ENCODE measurements around the gene EPHB1. TPM values are rescaled to one million over a fixed set of nuclear protein-coding genes. Genes with fewer than 3 reads are reported as not detected.

EPHB1 gene
- total RNA-seq, 1 donor: 0.36 TPM

GRCh38 chr3:134883697-134884385 lies 88.8 kb downstream of the EPHB1 start:
- H3K27ac ChIP-seq (ENCODE audit: low read depth, low read length): no peak overlapping the region
- no peaks in the 10 kb centered on the region for H4K20me1 ChIP-seq (ENCODE audit: insufficient read depth, low read length)
- no peaks in the 10 kb centered on the region for H3K9me3 ChIP-seq (ENCODE audit: low read depth, low read length)
- no peak for DNase-seq (ENCODE audit: insufficient read length, low spot score, missing footprints)
- no peaks in the 10 kb centered on the region for H3K4me1 ChIP-seq (ENCODE audit: insufficient read depth, low read length)
- no peaks in the 10 kb centered on the region for H3K27me3 ChIP-seq (ENCODE audit: insufficient read depth, low read length)
- no peaks in the 10 kb centered on the region for H3K79me2 ChIP-seq (ENCODE audit: insufficient read depth, low read length)
- TF ChIP-seq CTCF (IDR thresholded peaks at IDR 0.05; ENCODE audit: extremely low read depth, low read depth, low read length): no peak
- H3K36me3 ChIP-seq (ENCODE audit: insufficient read depth, low read length): no peaks in the 10 kb centered on the region
- H3K4me2 ChIP-seq (ENCODE audit: insufficient read depth, low read length): no peak overlapping the region
- H3K4me3 ChIP-seq (ENCODE audit: insufficient read depth, low read length): no peak overlapping the region
- no peak overlapping the region for H2AFZ ChIP-seq (ENCODE audit: low read length)

DNA sequence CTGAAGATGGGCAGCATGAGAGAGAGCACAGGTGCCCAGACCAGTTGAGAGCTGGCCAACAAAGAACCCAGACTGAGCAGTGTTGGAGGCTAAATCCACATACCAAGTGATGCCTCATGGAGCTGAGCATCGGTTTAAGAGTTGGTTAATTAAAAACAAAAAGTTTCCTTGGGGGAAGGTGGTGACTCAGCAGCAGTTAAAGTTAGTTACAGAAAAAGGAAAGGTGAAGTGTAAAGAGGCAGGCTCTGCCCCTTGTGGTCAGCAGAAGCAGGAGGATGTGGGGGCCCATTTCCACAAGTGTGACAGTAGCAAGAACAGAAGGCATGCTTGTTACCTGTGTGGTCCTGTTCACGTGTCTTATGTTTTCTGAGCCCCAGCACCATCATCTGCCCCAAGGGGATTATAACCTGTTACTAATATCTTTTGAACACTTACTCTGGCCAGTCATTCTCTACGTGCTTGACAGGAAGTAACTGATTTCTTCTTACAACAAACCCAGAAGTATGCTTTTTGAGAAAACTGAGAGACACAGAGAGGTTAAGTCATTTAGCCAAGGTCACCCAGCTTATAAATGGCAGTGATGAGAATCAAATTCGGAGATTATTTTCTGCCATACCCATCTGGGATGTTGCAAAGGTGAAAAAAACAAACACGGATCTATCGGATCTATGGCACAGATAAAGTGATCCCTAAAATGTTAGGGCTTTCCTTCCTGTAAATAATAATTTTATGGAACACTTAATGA lies 91.0 kb downstream of the EPHB1 start:
- Histone ChIP-seq H3K4me2 (ENCODE audit: insufficient read depth, low read length) (no peak overlapping the region), H3K4me3 (ENCODE audit: insufficient read depth, low read length) (no peak overlapping the region), H3K36me3 (ENCODE audit: insufficient read depth, low read length) (no peaks in the 10 kb centered on the region), H3K4me1 (ENCODE audit: insufficient read depth, low read length) (no peaks in the 10 kb centered on the region), H3K9me3 (ENCODE audit: low read depth, low read length) (no peaks in the 10 kb centered on the region), H2AFZ (ENCODE audit: low read length) (no peak overlapping the region), H3K27me3 (ENCODE audit: insufficient read depth, low read length) (no peaks in the 10 kb centered on the region), H3K79me2 (ENCODE audit: insufficient read depth, low read length) (no peaks in the 10 kb centered on the region), H3K27ac (ENCODE audit: low read depth, low read length) (no peak overlapping the region), H4K20me1 (ENCODE audit: insufficient read depth, low read length) (no peaks in the 10 kb centered on the region)
- TF ChIP-seq CTCF (IDR thresholded peaks at IDR 0.05; ENCODE audit: extremely low read depth, low read depth, low read length): peak; percentile 21
- DNase-seq (ENCODE audit: insufficient read length, low spot score, missing footprints): no peak

GRCh38 chr3:134886991-134887390 lies 91.9 kb downstream of the EPHB1 start:
- TF ChIP-seq CTCF (IDR thresholded peaks at IDR 0.05; ENCODE audit: extremely low read depth, low read depth, low read length): no peak
- H3K27ac ChIP-seq (ENCODE audit: low read depth, low read length): no peak overlapping the region
- no peaks in the 10 kb centered on the region for H3K9me3 ChIP-seq (ENCODE audit: low read depth, low read length)
- H4K20me1 ChIP-seq (ENCODE audit: insufficient read depth, low read length): no peaks in the 10 kb centered on the region
- no peak overlapping the region for H2AFZ ChIP-seq (ENCODE audit: low read length)
- no peak for DNase-seq (ENCODE audit: insufficient read length, low spot score, missing footprints)
- H3K36me3 ChIP-seq (ENCODE audit: insufficient read depth, low read length): no peaks in the 10 kb centered on the region
- H3K4me1 ChIP-seq (ENCODE audit: insufficient read depth, low read length): no peaks in the 10 kb centered on the region
- no peaks in the 10 kb centered on the region for H3K27me3 ChIP-seq (ENCODE audit: insufficient read depth, low read length)
- no peaks in the 10 kb centered on the region for H3K79me2 ChIP-seq (ENCODE audit: insufficient read depth, low read length)
- H3K4me3 ChIP-seq (ENCODE audit: insufficient read depth, low read length): no peak overlapping the region
- H3K4me2 ChIP-seq (ENCODE audit: insufficient read depth, low read length): no peak overlapping the region

DNA sequence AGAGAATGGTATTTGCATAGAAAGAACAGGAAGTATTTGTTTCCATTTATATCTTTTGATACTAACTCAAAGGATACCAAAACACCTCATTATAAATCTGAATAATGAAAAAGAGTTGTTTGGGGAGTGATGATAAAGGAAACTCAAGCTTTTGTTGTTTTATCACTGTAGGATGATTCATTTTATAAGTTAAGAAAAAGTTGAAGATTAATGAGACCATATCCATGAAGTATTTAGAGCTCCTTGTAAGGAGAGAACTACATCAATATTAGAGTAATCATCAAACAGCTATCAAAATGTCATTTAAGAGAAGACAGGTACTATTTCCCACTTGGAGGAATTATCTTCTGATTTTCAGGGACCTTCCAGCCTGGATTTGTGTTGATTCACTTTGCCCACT lies 92.5 kb downstream of the EPHB1 start:
- H3K36me3 ChIP-seq (ENCODE audit: insufficient read depth, low read length): no peaks in the 10 kb centered on the region
- no peak for DNase-seq (ENCODE audit: insufficient read length, low spot score, missing footprints)
- no peaks in the 10 kb centered on the region for H3K9me3 ChIP-seq (ENCODE audit: low read depth, low read length)
- H3K4me2 ChIP-seq (ENCODE audit: insufficient read depth, low read length): no peak overlapping the region
- no peak overlapping the region for H3K27ac ChIP-seq (ENCODE audit: low read depth, low read length)
- H3K79me2 ChIP-seq (ENCODE audit: insufficient read depth, low read length): no peaks in the 10 kb centered on the region
- H4K20me1 ChIP-seq (ENCODE audit: insufficient read depth, low read length): no peaks in the 10 kb centered on the region
- H3K27me3 ChIP-seq (ENCODE audit: insufficient read depth, low read length): no peaks in the 10 kb centered on the region
- no peak overlapping the region for H2AFZ ChIP-seq (ENCODE audit: low read length)
- H3K4me1 ChIP-seq (ENCODE audit: insufficient read depth, low read length): no peaks in the 10 kb centered on the region
- no peak for TF ChIP-seq CTCF (IDR thresholded peaks at IDR 0.05; ENCODE audit: extremely low read depth, low read depth, low read length)
- H3K4me3 ChIP-seq (ENCODE audit: insufficient read depth, low read length): no peak overlapping the region

Measured in osteoblast (primary cell).